ENCODE results near the gene NBEA. TPM values are rescaled to one million over a fixed set of nuclear protein-coding genes. Genes with fewer than 3 reads are reported as not detected.

Gene NBEA
- total RNA-seq, 4 donors from 2014 or later: 4.4 to 6.2 (median 5.5) TPM

DNA sequence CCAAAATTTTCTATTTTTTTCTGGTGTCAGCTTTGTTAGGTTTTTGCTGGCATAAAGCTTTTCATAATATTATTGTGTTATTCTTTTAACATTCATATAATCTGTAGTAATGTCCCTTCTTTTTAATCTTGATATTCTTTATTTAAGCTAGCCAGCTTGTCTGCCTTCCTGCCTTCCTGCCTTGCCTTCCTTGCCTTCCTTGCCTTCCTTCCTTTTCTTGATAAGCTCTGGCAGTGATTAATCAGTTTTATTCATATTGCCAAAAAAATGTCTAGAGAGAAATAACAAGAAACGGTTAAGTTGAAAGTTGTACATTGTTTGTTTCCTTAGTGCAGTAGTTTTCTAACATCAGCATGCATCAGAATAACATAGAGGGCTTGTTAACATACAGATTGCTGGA is 277.0 kb downstream of the NBEA start:
- TF ChIP-seq, protein P1, sequence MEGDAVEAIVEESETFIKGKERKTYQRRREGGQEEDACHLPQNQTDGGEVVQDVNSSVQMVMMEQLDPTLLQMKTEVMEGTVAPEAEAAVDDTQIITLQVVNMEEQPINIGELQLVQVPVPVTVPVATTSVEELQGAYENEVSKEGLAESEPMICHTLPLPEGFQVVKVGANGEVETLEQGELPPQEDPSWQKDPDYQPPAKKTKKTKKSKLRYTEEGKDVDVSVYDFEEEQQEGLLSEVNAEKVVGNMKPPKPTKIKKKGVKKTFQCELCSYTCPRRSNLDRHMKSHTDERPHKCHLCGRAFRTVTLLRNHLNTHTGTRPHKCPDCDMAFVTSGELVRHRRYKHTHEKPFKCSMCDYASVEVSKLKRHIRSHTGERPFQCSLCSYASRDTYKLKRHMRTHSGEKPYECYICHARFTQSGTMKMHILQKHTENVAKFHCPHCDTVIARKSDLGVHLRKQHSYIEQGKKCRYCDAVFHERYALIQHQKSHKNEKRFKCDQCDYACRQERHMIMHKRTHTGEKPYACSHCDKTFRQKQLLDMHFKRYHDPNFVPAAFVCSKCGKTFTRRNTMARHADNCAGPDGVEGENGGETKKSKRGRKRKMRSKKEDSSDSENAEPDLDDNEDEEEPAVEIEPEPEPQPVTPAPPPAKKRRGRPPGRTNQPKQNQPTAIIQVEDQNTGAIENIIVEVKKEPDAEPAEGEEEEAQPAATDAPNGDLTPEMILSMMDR (IDR thresholded peaks at IDR 0.05; ENCODE audit: low read depth): no peak

DNA sequence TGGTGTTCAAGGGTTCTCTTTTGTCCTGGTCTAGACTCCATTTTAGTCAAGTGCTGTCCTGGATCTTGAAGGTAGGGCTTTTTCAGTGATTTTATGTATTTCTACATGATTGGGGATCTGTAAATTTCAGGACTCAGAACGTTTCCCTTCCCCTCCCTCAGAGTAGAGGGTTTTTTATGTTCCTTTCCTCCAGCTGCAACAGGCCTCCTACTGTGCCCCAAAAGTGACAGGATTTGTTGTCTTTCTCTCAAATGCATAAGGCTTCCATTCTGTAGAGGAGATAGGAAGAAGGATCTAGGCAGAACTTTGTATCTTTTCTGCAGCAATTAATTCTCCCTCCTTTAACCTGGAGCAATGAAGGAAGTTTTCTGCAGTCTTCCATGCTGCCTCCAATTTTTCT is 283.1 kb downstream of the NBEA start:
- TF ChIP-seq, protein P1 (IDR thresholded peaks at IDR 0.05; ENCODE audit: low read depth): no peak

DNA sequence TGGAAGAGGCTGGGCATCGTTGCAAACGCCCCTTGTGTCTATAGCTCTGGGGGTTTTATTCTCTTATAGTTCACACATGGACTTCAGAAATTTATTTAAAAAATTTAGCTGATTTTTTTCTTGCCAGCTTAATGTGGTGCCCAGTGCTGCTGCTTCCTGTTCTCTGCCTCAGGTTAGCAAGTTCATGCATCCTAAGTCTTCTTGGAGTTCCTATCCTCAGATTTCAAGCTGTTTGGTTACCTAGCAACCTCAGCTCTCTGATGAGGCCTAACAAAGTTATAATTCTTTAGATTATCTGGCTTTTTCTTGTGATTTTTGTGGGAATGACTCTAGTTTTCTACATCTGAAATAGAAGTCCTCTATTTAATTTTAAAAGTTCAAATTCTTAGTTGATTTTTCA is 283.5 kb downstream of the NBEA start:
- TF ChIP-seq, protein P1 (IDR thresholded peaks at IDR 0.05; ENCODE audit: low read depth): no peak

DNA sequence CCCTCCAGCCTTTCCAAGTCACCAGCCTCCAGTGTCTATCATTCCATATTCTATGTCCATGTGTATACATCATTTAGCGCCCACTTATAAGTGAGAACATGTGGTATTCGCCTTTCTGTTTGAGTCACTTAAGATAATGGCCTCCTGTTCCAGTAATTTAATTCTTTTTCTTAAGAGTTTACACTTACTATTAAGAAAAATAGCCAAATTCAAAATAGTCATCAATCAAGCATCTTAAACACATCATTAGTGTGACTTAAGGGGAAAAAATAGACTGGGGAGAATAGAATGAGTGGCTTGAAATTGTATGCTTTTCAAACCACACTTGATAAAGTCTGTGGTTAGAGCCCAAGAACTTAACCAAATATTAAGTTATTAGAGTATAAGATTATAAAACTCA is 286.5 kb downstream of the NBEA start:
- TF ChIP-seq, protein P1 (IDR thresholded peaks at IDR 0.05; ENCODE audit: low read depth): no peak

DNA sequence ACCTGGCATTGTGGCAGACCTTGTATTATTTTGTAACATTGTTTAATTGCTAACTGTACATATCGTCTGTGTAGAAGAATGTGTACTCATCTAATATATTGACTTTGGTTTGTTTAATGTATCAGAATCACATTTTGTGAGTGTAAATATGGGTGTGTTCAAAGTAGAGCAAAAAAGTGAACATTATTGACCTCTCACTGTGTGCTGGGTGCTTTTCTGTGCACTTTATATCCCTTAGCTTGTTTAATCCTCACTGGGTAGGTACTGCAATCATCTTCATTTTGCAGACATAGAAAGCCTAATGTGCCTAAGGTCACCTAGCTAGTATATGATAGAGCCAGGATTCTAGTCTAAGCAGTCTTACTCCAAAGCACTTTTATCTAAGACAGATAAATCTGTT is 289.4 kb downstream of the NBEA start:
- TF ChIP-seq, protein P1 (IDR thresholded peaks at IDR 0.05; ENCODE audit: low read depth): no peak

DNA sequence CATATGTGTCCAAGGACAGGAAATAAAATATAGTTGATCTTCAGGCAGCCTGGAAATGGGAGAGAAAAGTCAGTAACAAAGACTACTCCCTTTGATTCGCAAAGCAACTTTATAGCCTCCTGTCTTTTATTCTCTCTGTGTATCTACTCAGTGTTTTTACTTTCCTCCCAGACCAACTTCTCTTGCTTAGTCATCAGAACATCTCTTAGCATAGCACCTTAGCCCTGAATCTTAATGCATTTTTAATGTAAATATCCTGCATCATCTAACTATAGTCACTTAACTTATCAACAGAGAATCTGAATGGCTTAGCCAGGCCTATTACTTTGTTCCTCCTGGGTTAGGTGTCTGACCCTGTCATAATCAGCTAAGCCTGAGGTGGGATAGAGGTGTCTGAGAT is 296.2 kb downstream of the NBEA start:
- TF ChIP-seq, protein P1 (IDR thresholded peaks at IDR 0.05; ENCODE audit: low read depth): no peak

DNA sequence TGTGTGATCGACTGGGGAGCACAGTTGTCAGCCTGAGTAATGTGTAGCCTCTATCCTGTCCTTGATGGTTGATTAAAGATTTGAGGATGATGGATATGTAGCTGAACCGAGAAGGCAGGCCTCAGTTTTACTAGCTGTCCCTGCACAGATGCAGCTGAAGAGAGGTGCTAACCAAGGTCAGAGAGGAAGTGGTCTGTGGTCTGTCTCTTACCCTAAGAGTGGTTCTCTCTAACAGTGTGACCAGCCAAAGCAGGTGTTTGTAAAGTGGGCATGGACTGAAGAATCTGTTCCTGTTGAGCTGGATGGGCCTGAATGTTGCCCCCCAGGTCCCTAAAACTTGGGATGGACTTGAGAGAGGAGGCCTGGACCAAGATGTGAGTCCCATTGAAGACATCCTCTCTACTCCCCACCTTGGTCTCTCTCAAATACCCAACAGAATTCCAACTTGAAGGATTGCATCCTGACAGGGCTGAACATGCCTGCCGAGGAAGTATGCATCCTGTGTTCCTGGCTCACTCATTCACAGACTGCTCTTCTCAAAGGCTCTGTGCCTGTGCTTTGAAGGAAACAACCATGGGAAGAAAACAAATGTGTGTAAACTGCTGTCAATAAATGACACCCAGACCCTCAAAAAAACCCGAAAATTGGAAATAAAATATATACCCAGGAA is 310.6 kb downstream of the NBEA start:
- TF ChIP-seq, protein P1 (IDR thresholded peaks at IDR 0.05; ENCODE audit: low read depth): no peak
